Measurements from ENCODE around the gene CCDC88C.

CCDC88C gene

DNA sequence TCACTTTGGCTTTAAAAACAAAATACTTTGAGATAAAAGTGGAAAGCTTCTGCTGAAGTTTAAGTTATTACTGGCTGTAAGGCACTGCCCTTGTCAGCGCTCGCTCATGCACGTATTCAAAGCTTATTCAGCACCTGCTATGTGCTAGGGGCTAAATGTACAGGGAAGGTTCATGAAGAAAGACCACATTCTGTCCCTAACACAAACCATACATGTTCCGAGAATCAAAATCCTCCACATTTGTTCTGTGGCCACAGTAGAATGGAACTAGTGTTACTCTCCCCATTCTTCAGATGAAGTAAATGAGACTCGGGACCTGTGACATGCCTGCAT lies 139.3 kb downstream of the CCDC88C start:
- TF ChIP-seq Cebpa-rat (IDR thresholded peaks at IDR 0.05), result no peak
- peaks cover 0 to 23% (median 0%) of the 10 kb centered on the region in 11 experiments; a peak in 1 of 22 replicates for H4K20me1 ChIP-seq
- H3K4me1 ChIP-seq, result peaks cover 0 to 10% (median 4%) of the 10 kb centered on the region in 10 experiments; a peak in 13 of 20 replicates
- no peak overlapping the region for H3K27ac ChIP-seq
- H3K9ac ChIP-seq, result no peak overlapping the region
- no peaks in the 10 kb centered on the region for H3K27me3 ChIP-seq
- peaks cover 83 to 99% (median 97%) of the 10 kb centered on the region in 11 experiments for H3K36me3 ChIP-seq
- H3K4me2 ChIP-seq, result no peak overlapping the region
- H3K4me3 ChIP-seq, result no peak overlapping the region
- H3K9me3 ChIP-seq (replicated peaks in 1 of 11), result no peaks in the 10 kb centered on the region

DNA sequence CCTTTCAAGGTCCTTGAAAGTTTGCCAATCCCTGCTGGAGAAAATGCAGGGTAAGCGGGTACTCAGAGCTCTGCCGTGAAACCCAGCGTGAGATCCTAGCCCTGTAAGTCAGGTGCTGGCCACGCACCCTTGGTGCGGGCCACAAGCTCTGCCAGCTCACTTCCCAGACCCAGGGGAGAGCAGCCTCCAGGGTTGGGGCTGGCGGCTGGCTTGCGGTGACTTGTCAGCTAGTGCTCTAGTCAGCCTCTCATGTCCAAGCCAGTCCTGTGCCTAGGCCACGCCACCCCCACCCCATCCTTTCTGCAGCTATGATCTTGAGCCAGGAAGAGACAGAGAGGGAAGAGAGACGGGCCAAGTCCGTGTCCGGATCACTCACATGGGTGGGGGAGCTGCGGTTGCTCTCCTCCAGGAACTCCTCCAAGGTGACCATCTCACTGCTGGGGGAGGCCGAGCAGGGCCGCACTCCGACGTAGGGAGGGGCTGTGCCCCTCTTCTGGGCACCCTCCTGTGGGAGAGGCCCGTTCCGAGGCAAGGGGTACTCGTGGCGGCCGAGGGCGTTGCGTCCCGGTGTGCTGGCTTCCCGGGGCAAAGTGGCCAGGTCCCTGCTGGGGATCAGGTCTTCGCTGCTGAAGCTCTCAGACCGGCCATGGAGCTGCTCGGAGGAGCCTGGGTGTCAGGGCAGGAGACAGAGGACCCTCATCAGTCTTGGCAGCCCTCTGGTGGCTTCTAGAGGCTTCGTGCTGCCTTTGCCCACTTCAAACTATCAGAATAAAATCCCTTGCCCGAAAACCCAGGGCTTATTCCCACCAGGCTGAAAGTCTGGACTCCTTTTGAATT lies 139.9 kb downstream of the CCDC88C start:
- H3K36me3 ChIP-seq, result peaks cover 83 to 99% (median 97%) of the 10 kb centered on the region in 11 experiments
- H4K20me1 ChIP-seq, result peaks cover 0 to 23% (median 0%) of the 10 kb centered on the region in 11 experiments; a peak in 3 of 22 replicates
- no peak overlapping the region for H3K4me3 ChIP-seq
- no peaks in the 10 kb centered on the region for H3K27me3 ChIP-seq
- no peak overlapping the region for H3K27ac ChIP-seq
- no peak for TF ChIP-seq Cebpa-rat (IDR thresholded peaks at IDR 0.05)
- H3K4me1 ChIP-seq, result peaks cover 0 to 4% (median 0%) of the 10 kb centered on the region in 10 experiments; a peak in 6 of 20 replicates
- no peak overlapping the region for H3K4me2 ChIP-seq
- H3K9me3 ChIP-seq (replicated peaks in 1 of 11), result no peaks in the 10 kb centered on the region
- no peak overlapping the region for H3K9ac ChIP-seq

- Histone ChIP-seq H3K9ac (no peak overlapping the region), H3K9me3 (replicated peaks in 1 of 11) (no peaks in the 10 kb centered on the region), H3K4me3 (no peak overlapping the region), H3K4me1 (no peaks in the 10 kb centered on the region), H4K20me1 (peaks cover 0 to 42% (median 0%) of the 10 kb centered on the region in 11 experiments; a peak in 4 of 22 replicates), H3K27me3 (no peaks in the 10 kb centered on the region), H3K4me2 (no peak overlapping the region), H3K36me3 (peaks cover 62 to 89% (median 83%) of the 10 kb centered on the region in 11 experiments), H3K27ac (no peak overlapping the region)
- no peak for TF ChIP-seq Cebpa-rat (IDR thresholded peaks at IDR 0.05)
Observed at GRCh38 chr14:91274796-91275195, 142.8 kb downstream of the CCDC88C start.

DNA sequence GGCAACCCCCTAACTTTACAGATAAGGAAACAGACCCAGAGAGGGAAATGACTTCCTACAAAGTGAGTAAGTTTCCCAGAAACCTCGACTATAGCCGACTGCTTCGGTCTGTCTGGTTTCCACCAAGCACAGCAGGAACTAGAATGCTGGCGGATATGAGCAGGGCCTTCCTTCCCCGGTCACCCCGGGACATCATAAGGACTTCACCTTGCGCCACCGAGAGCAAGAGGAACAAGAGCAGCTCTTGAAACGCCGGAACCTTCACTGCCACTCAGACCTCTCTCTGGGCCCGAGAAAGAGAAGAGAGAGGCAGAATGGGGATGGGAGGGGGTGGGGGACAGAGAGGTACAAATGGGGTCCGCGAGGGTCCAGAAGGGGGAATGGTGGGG lies 143.7 kb downstream of the CCDC88C start:
- no peak for TF ChIP-seq Cebpa-rat (IDR thresholded peaks at IDR 0.05)
- Histone ChIP-seq H3K36me3 (peaks cover 52 to 87% (median 74%) of the 10 kb centered on the region in 11 experiments), H3K4me2 (no peak overlapping the region), H3K27me3 (no peaks in the 10 kb centered on the region), H3K4me1 (no peaks in the 10 kb centered on the region), H3K4me3 (no peak overlapping the region), H4K20me1 (peaks cover 0 to 50% (median 0%) of the 10 kb centered on the region in 11 experiments; a peak in 4 of 22 replicates), H3K9ac (no peak overlapping the region), H3K9me3 (replicated peaks in 1 of 11) (no peaks in the 10 kb centered on the region), H3K27ac (no peak overlapping the region)

- H3K36me3 ChIP-seq, result peaks cover 48 to 82% (median 69%) of the 10 kb centered on the region in 11 experiments
- no peak overlapping the region for H3K27ac ChIP-seq
Observed at GRCh38 chr14:91273273-91273884, 144.2 kb downstream of the CCDC88C start.

GRCh38 chr14:91272341-91273272 lies 145.0 kb downstream of the CCDC88C start:
- Histone ChIP-seq H3K36me3 (peaks cover 40 to 74% (median 62%) of the 10 kb centered on the region in 11 experiments), H3K27ac (no peak overlapping the region), H3K9me3 (replicated peaks in 1 of 11) (no peaks in the 10 kb centered on the region), H3K4me3 (no peak overlapping the region), H3K4me2 (no peak overlapping the region), H4K20me1 (peaks cover 0 to 50% (median 0%) of the 10 kb centered on the region in 11 experiments; a peak in 4 of 22 replicates), H3K27me3 (no peaks in the 10 kb centered on the region), H3K9ac (no peak overlapping the region), H3K4me1 (no peaks in the 10 kb centered on the region)
- no peak for TF ChIP-seq Cebpa-rat (IDR thresholded peaks at IDR 0.05)

More at GRCh38 chr14:91273273-91273884, 144.2 kb downstream of the CCDC88C start:
- Histone ChIP-seq H3K27me3 (no peaks in the 10 kb centered on the region), H4K20me1 (peaks cover 0 to 50% (median 0%) of the 10 kb centered on the region in 11 experiments; a peak in 4 of 22 replicates), H3K4me3 (no peak overlapping the region), H3K9me3 (replicated peaks in 1 of 11) (no peaks in the 10 kb centered on the region), H3K9ac (no peak overlapping the region), H3K4me1 (no peaks in the 10 kb centered on the region), H3K4me2 (no peak overlapping the region)
- no peak for TF ChIP-seq Cebpa-rat (IDR thresholded peaks at IDR 0.05)

DNA sequence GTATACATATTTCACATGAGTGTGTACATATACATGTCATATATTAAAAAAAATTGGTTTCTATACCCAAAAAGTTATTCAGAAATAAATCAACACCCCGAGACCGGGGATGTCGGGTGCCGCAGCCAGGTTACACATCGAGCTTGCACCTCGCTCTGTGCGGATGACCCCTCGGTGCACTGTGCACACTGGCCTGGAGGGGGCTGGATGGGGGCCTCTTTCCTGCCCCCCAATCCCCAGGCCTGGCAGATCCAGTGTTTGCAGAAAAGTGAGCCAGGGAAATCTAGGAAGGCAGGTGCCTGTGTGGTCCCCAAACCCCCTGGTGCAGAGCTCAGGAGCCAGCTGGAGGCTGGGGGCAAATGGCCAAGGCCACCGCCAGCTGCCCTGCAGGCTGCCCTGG lies 146.0 kb downstream of the CCDC88C start:
- no peaks in the 10 kb centered on the region for H3K4me1 ChIP-seq
- TF ChIP-seq Cebpa-rat (IDR thresholded peaks at IDR 0.05), result no peak
- H3K27ac ChIP-seq, result no peak overlapping the region

GRCh38 chr14:91270619-91271018 lies 147.0 kb downstream of the CCDC88C start:
- no peak for TF ChIP-seq Cebpa-rat (IDR thresholded peaks at IDR 0.05)
- no peak overlapping the region for H3K27ac ChIP-seq

More for the DNA sequence above, 146.0 kb downstream of the CCDC88C start:
- H3K9ac ChIP-seq, result no peak overlapping the region
- peaks cover 0 to under 1% (median 0%) of the 10 kb centered on the region in 11 experiments; a peak in 2 of 22 replicates for H3K27me3 ChIP-seq
- no peak overlapping the region for H3K4me2 ChIP-seq
- H3K4me3 ChIP-seq, result no peak overlapping the region
- peaks cover 30 to 64% (median 52%) of the 10 kb centered on the region in 11 experiments for H3K36me3 ChIP-seq
- peaks cover 0 to 50% (median 0%) of the 10 kb centered on the region in 11 experiments; a peak in 4 of 22 replicates for H4K20me1 ChIP-seq
- H3K9me3 ChIP-seq (replicated peaks in 1 of 11), result no peaks in the 10 kb centered on the region

More at GRCh38 chr14:91270619-91271018, 147.0 kb downstream of the CCDC88C start:
- Histone ChIP-seq H4K20me1 (peaks cover 0 to 50% (median 0%) of the 10 kb centered on the region in 11 experiments; a peak in 4 of 22 replicates), H3K9ac (no peak overlapping the region), H3K27me3 (peaks cover 4 to 11% (median 10%) of the 10 kb centered on the region in 11 experiments), H3K4me1 (no peaks in the 10 kb centered on the region), H3K9me3 (replicated peaks in 1 of 11) (no peaks in the 10 kb centered on the region), H3K4me2 (no peak overlapping the region), H3K4me3 (no peak overlapping the region), H3K36me3 (peaks cover 22 to 57% (median 44%) of the 10 kb centered on the region in 11 experiments)

Measured in BLaER1 treated with 17β-estradiol and CSF1 and Interleukin-3, amounts not matched to agents 10 nM and 100 nM (cell line).